GM12865 (cell line): Measurements from ENCODE around the gene RBP3.

Experiments used
- DNase-seq: peaks from one replicate; pipeline ENCODE4 v3.0.0; 2010; ENCODE audit warnings: low read depth
- H3K4me3 ChIP-seq: 2 replicates; pipeline ENCODE4 v1.5.1; 2011; ENCODE audit warnings: mild to moderate bottlenecking, low read depth, low read length, control low read depth
- CTCF ChIP-seq: IDR thresholded peaks from 2 replicates; pipeline ENCODE4 v1.5.1; 2011; ENCODE audit warnings: low read length, control low read depth, low read depth, inconsistent platforms; ENCODE audit not compliant: insufficient read depth; ENCODE audit errors: missing control alignments

RBP3 gene

GRCh38 chr10:47365431-47366180 is 17.4 kb downstream of the RBP3 start:
- no peak for TF ChIP-seq CTCF
- no peak for DNase-seq
- H3K4me3 ChIP-seq, result no peak overlapping the region

GRCh38 chr10:47366181-47366631 is 18.0 kb downstream of the RBP3 start:
- no peak for TF ChIP-seq CTCF
- H3K4me3 ChIP-seq, result no peak overlapping the region
- DNase-seq, result no peak

GRCh38 chr10:47366731-47367460 is 18.7 kb downstream of the RBP3 start:
- no peak for DNase-seq
- H3K4me3 ChIP-seq, result no peak overlapping the region
- TF ChIP-seq CTCF, result no peak

- TF ChIP-seq CTCF, result no peak
- no peak for DNase-seq
- no peak overlapping the region for H3K4me3 ChIP-seq
Measured at GRCh38 chr10:47367646-47368045, 19.5 kb downstream of the RBP3 start.

- no peak overlapping the region for H3K4me3 ChIP-seq
- no peak for DNase-seq
- no peak for TF ChIP-seq CTCF
Measured at GRCh38 chr10:47368431-47369180, 20.4 kb downstream of the RBP3 start.

GRCh38 chr10:47369251-47369894 is 21.2 kb downstream of the RBP3 start:
- H3K4me3 ChIP-seq, result no peak overlapping the region
- no peak for TF ChIP-seq CTCF
- no peak for DNase-seq
